Measurements from ENCODE around the gene SLC25A38. TPM values are rescaled to one million over a fixed set of nuclear protein-coding genes. Genes with fewer than 3 reads are reported as not detected.

Gene SLC25A38
- total RNA-seq, 4 donors from 2014 or later: 6.2 to 21.7 (median 12.6) TPM

DNA sequence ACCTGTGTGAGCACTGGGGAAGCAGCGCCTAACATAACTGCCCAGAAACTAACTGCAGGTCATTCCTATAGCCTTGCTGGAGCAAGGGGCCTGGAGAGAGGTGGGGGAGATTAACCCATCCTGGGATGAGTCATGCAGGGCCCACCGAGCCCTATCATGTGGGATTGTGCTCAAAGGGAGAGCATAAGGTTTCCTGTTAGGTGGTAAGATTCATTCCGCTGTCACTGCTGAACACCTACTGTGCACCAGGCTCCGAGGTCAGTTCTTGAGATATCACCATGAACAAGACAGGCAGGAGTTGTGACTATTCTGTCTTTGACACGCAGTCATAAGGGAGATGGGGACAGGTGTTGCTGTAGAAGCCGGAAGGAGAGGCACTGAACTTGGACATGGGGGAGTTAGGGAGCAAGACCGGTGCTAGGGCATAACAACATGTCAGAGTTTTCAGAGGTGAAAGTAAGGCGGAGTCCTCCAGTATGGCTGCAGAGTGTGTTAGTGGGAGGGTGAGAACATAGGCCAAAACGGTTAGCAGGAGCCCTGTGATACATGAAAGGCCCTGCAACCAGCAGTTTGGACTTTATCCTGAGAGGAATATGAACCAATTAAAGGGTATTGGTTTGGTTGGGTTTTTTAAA is 2.4 kb downstream of the SLC25A38 start:
- no peak overlapping the region for H3K27ac ChIP-seq

DNA sequence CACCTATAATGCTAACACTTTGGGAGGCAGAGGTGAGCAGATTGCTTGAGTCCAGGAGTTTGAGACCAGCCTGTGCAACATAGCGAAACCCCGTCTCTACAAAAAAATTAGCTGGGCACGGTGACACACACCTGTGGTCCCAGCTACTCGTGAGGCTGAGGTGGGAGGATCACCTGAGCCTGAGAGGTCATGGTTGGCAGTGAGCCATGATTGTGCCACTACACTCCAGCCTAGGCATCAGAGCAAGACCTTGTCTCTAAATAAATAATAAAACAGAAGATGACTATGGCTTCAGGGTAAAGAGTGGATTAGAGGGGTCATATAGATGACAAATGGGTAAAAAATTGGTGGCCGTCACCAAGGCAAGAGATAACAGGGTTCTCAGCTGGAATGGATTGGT is 3.1 kb downstream of the SLC25A38 start:
- Histone ChIP-seq H3K9me3 (no peaks in the 10 kb centered on the region), H3K27me3 (no peaks in the 10 kb centered on the region), H3K36me3 (peaks cover 0 to 22% (median 0%) of the 10 kb centered on the region in 3 donors), H3K4me1 (peaks cover 0 to 40% (median 14%) of the 10 kb centered on the region in 3 donors), H3K27ac (no peak overlapping the region), H3K4me3 (no peak overlapping the region)
- 68 to 73% methylated on average over 5 of the region's 5 CpGs for WGBS, 2 donors
- no peak for TF ChIP-seq POLR2A (IDR thresholded peaks at IDR 0.05)
- TF ChIP-seq, protein P1, sequence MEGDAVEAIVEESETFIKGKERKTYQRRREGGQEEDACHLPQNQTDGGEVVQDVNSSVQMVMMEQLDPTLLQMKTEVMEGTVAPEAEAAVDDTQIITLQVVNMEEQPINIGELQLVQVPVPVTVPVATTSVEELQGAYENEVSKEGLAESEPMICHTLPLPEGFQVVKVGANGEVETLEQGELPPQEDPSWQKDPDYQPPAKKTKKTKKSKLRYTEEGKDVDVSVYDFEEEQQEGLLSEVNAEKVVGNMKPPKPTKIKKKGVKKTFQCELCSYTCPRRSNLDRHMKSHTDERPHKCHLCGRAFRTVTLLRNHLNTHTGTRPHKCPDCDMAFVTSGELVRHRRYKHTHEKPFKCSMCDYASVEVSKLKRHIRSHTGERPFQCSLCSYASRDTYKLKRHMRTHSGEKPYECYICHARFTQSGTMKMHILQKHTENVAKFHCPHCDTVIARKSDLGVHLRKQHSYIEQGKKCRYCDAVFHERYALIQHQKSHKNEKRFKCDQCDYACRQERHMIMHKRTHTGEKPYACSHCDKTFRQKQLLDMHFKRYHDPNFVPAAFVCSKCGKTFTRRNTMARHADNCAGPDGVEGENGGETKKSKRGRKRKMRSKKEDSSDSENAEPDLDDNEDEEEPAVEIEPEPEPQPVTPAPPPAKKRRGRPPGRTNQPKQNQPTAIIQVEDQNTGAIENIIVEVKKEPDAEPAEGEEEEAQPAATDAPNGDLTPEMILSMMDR (IDR thresholded peaks at IDR 0.05): no peak
- intact Hi-C loops (cut with DNase I): no loop called here
- no peak for DNase-seq

More for the DNA sequence above, 2.4 kb downstream of the SLC25A38 start:
- no peak overlapping the region for H3K4me3 ChIP-seq
- no peak for DNase-seq
- 64 to 69% methylated on average over 8 to 9 of the region's 9 CpGs for WGBS, 2 donors
- peaks cover 0 to 15% (median 0%) of the 10 kb centered on the region in 3 donors for H3K36me3 ChIP-seq
- H3K9me3 ChIP-seq: no peaks in the 10 kb centered on the region
- H3K27me3 ChIP-seq: no peaks in the 10 kb centered on the region
- H3K4me1 ChIP-seq: peaks cover 0 to 40% (median 14%) of the 10 kb centered on the region in 3 donors
- intact Hi-C loops (cut with DNase I): no loop called here
- no peak for TF ChIP-seq POLR2A (IDR thresholded peaks at IDR 0.05)
- TF ChIP-seq, protein P1 (IDR thresholded peaks at IDR 0.05): no peak

DNA sequence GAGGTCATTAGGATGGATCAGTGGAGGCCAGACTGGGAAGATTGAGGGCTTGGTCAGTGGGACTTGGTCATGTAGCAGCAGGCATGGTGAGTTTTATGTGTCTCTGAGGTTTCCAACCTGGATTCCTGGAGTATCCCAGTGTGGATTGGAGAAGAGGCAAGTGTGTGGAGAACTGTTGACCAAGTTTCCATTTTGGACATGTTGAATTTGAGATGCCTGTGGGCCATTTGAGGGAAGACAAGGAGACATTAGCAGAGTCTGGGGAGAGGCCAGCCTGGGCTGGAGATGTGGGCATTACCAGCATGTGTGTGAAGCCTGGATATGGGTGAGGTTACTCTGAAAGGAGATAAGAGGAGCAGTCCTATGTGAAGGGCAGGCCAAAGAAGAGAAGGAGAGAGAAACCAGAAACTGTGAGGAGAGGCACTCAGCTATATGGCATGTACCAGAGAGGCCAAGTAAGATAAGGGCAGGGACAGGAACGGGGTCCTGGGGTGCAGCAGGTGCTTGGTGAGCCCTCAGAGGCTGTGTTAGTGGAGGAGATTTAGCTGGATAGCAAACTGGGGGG is 4.3 kb downstream of the SLC25A38 start:
- no peak for DNase-seq
- H3K9me3 ChIP-seq: no peaks in the 10 kb centered on the region
- no peak for TF ChIP-seq POLR2A (IDR thresholded peaks at IDR 0.05)
- intact Hi-C loops (cut with DNase I): no loop called here
- H3K4me3 ChIP-seq: no peak overlapping the region
- H3K27ac ChIP-seq: no peak overlapping the region
- WGBS, 2 donors: 83 to 93% methylated on average over 1 of the region's 1 CpG
- no peaks in the 10 kb centered on the region for H3K27me3 ChIP-seq
- peaks cover 0 to 37% (median 14%) of the 10 kb centered on the region in 3 donors for H3K4me1 ChIP-seq
- H3K36me3 ChIP-seq: peaks cover 0 to 34% (median 7%) of the 10 kb centered on the region in 3 donors

DNA sequence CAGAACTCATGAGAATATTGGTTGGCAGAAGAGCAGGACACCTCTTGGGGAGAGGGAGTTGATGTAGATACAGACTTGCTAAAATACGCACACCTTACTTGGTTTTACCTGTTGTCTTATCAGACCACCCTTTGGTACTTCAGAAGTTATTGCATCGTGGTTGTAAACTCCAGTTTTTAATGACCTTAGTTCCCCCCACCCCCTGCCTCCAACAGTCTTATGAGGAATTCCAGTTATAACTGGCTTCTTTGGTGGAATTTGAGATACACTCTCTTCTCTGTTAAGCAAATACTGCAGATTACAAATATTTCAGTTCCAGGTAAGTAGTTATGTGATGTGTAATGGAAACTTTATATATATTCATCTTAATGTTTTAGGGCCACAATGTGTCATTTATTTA is 5.0 kb downstream of the SLC25A38 start:
- intact Hi-C loops (cut with DNase I): no loop called here
- H3K9me3 ChIP-seq: no peaks in the 10 kb centered on the region
- DNase-seq: no peak
- H3K36me3 ChIP-seq: peaks cover 0 to 40% (median 10%) of the 10 kb centered on the region in 3 donors
- no peak overlapping the region for H3K4me3 ChIP-seq
- no peak overlapping the region for H3K27ac ChIP-seq
- TF ChIP-seq, protein P1 (IDR thresholded peaks at IDR 0.05): no peak
- TF ChIP-seq POLR2A (IDR thresholded peaks at IDR 0.05): no peak
- H3K27me3 ChIP-seq: no peaks in the 10 kb centered on the region
- H3K4me1 ChIP-seq: peaks cover 0 to 30% (median 11%) of the 10 kb centered on the region in 3 donors
- WGBS, 2 donors: 84 to 94% methylated on average over 2 of the region's 2 CpGs

DNA sequence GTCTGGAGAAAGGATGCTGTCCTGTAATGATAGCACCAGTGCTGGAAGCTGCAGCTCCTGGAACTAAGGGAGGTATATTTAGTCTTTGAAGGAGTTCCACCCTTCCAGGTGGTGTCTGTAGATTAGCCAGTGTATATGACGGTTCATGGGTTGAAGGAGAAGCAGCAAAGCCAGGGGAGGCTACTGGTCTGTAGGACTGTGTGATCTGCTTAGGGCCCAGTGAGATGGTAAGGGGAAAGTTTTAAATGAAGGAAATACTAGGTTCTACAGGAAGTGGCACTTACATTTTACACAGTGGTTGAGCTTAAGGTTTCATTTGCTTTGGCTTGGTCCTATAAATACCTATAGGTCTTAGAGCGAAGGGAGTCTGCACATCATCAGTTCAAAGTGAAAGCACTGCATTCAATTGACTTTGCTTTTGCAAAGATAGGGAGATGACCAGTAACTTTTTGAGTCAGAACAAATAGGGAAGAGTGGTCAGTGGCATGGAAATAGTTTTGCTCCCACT is 5.6 kb downstream of the SLC25A38 start:
- Histone ChIP-seq H3K36me3 (peaks cover 0 to 47% (median 10%) of the 10 kb centered on the region in 3 donors), H3K27me3 (no peaks in the 10 kb centered on the region), H3K4me1 (peaks cover 0 to 28% (median 11%) of the 10 kb centered on the region in 3 donors), H3K27ac (no peak overlapping the region), H3K4me3 (no peak overlapping the region), H3K9me3 (no peaks in the 10 kb centered on the region)
- DNase-seq: no peak
- no peak for TF ChIP-seq POLR2A (IDR thresholded peaks at IDR 0.05)
- TF ChIP-seq, protein P1 (IDR thresholded peaks at IDR 0.05): no peak
- intact Hi-C loops (cut with DNase I): no loop called here
- 75 to 81% methylated on average over 2 of the region's 2 CpGs for WGBS, 2 donors

Data from esophagus squamous epithelium (tissue), 5 donors.